Measurements from ENCODE around the gene LAMA2.

LAMA2 gene

DNA sequence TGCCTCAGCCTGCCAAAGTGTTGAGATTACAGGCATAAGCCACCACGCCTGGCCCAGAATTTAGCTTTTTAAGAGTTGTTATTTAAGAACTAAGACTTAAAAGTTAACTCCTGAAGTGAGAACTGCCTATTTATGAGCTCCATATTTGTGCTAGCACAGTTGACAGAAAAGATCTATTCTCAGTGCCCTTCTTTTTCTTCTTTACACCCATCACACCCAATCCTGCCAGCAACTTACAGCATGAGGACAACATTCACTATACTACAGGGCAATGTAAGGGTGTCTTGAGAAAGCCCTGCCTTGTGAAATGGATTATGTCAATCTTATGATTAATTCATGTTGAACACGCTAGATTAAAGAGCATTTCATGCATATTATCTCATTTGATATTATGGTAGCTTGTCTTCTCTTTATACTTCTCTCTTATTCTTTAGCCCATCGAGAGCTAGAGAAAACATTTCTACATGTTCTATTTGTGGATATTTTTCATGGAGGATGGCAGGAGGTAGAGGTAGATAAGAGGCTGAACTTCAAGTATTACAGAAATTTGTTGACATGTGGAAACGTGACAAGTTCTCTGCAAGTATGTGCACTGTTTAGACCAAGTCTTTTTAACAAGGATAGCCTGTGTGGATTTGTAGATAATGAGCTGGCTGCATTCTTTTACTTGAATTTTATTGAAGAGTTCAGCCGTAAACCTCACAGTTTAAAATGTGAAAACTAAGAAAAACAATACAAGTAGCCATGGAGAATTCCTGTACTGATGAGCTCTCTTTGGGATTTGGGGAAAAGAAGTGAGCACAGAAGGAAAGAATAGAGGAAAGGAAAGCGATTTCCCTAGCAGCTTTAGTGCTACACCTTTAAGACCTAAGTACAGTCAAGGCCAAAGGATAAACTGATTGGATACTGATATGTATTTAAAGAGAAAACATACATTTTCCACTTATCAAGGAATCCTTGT is 614.8 kb downstream of the LAMA2 start:
- Histone ChIP-seq H3K79me1 (replicated peaks; ENCODE audit: low read length, poor library complexity, severe bottlenecking) (peaks cover 6% of the 10 kb centered on the region), H3K4me2 (ENCODE audit: low read length, poor library complexity, severe bottlenecking) (no peak overlapping the region), H3K9ac (ENCODE audit: low read length) (peak overlapping the region; percentile 83), H2BK120ac (ENCODE audit: low read depth, low read length) (no peak overlapping the region), H2AFZ (ENCODE audit: low read depth, low read length) (no peak overlapping the region), H2BK5ac (ENCODE audit: low read depth, low read length, poor library complexity, severe bottlenecking) (no peak overlapping the region), H3K9me3 (ENCODE audit: control insufficient read depth, low read length) (no peaks in the 10 kb centered on the region), H3K27ac (ENCODE audit: low read length, poor library complexity, severe bottlenecking) (no peak overlapping the region), H4K91ac (ENCODE audit: low read length) (no peak overlapping the region), H3K4me3 (ENCODE audit: insufficient read depth in 1 of 2, low read depth in 1 of 2, low read length in 2 of 2) (peak overlapping the region in 1 of 2 experiments; percentile 42), H3K14ac (ENCODE audit: low read length in 2 of 2) (no peak overlapping the region), H3K23ac (ENCODE audit: low read length in 2 of 2) (no peak overlapping the region), H2AK5ac (ENCODE audit: low read length, severe bottlenecking) (no peak overlapping the region), H3K4ac (ENCODE audit: low read depth in 1 of 2, low read length in 2 of 2) (no peak overlapping the region), H3K36me3 (ENCODE audit: control insufficient read depth in 1 of 2, insufficient read depth in 2 of 2, low read depth in 1 of 2, low read length in 2 of 2) (peaks cover 0 to 3% of the 10 kb centered on the region in 2 experiments), H3K18ac (ENCODE audit: low read depth in 1 of 2, low read length in 2 of 2) (no peak overlapping the region), H4K8ac (ENCODE audit: low read length) (no peak overlapping the region), H2BK12ac (ENCODE audit: low read length in 2 of 2) (no peak overlapping the region), H3K27me3 (ENCODE audit: control insufficient read depth in 1 of 2, insufficient read depth in 1 of 2, low read length in 2 of 2) (no peaks in the 10 kb centered on the region), H2BK15ac (ENCODE audit: low read depth, poor library complexity, severe bottlenecking) (no peak overlapping the region), H3K4me1 (ENCODE audit: control insufficient read depth, insufficient read depth, low read depth, low read length) (peaks cover 9% of the 10 kb centered on the region)
- DNase-seq = no peak
- WGBS = 68% methylated on average over 2 of the region's 6 CpGs

DNA sequence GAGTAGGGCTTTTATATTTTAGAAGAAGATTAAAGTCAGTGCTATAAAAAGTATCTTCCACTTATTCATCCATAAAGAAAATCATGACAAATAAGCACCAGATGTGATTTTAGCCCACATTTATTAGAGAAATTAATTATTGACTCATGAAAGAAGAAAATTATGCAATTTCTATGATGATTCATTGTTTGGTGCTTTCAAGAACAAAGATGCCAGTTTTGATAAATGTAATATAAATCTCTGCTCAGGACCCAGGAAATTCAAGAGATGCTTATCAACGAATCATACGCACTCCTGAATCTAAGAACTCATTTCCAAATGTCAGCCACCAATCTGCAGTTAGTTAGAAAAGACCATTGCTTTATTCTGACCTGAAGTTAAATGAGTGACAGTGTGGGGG is 615.6 kb downstream of the LAMA2 start:
- no peaks in the 10 kb centered on the region for H3K9me3 ChIP-seq (ENCODE audit: control insufficient read depth, low read length)
- H3K23ac ChIP-seq (ENCODE audit: low read length in 2 of 2) = no peak overlapping the region
- H2AFZ ChIP-seq (ENCODE audit: low read depth, low read length) = no peak overlapping the region
- H2BK120ac ChIP-seq (ENCODE audit: low read depth, low read length) = no peak overlapping the region
- no peak overlapping the region for H3K4me2 ChIP-seq (ENCODE audit: low read length, poor library complexity, severe bottlenecking)
- DNase-seq = no peak
- peak overlapping the region; percentile 91 for H4K8ac ChIP-seq (ENCODE audit: low read length)
- H3K79me1 ChIP-seq (replicated peaks; ENCODE audit: low read length, poor library complexity, severe bottlenecking) = peaks cover 6% of the 10 kb centered on the region
- peak overlapping the region; percentile 83 for H3K9ac ChIP-seq (ENCODE audit: low read length)
- peak overlapping the region in 1 of 2 experiments; percentile 65 for H3K4me3 ChIP-seq (ENCODE audit: insufficient read depth in 1 of 2, low read depth in 1 of 2, low read length in 2 of 2)
- H4K91ac ChIP-seq (ENCODE audit: low read length) = peak overlapping the region; percentile 46
- no peak overlapping the region for H2BK5ac ChIP-seq (ENCODE audit: low read depth, low read length, poor library complexity, severe bottlenecking)
- H2BK12ac ChIP-seq (ENCODE audit: low read length in 2 of 2) = no peak overlapping the region
- H3K27ac ChIP-seq (ENCODE audit: low read length, poor library complexity, severe bottlenecking) = peak overlapping the region; percentile 64
- H3K18ac ChIP-seq (ENCODE audit: low read depth in 1 of 2, low read length in 2 of 2) = no peak overlapping the region
- H3K4ac ChIP-seq (ENCODE audit: low read depth in 1 of 2, low read length in 2 of 2) = peak overlapping the region in 1 of 2 experiments; percentile 71
- H2BK15ac ChIP-seq (ENCODE audit: low read depth, poor library complexity, severe bottlenecking) = no peak overlapping the region
- H3K14ac ChIP-seq (ENCODE audit: low read length in 2 of 2) = no peak overlapping the region
- peaks cover 12% of the 10 kb centered on the region for H3K4me1 ChIP-seq (ENCODE audit: control insufficient read depth, insufficient read depth, low read depth, low read length)
- peak overlapping the region; percentile 15 for H2AK5ac ChIP-seq (ENCODE audit: low read length, severe bottlenecking)
- H3K36me3 ChIP-seq (ENCODE audit: control insufficient read depth in 1 of 2, insufficient read depth in 2 of 2, low read depth in 1 of 2, low read length in 2 of 2) = peaks cover 0 to 11% of the 10 kb centered on the region in 2 experiments
- no peaks in the 10 kb centered on the region for H3K27me3 ChIP-seq (ENCODE audit: control insufficient read depth in 1 of 2, insufficient read depth in 1 of 2, low read length in 2 of 2)
- 75% methylated on average over 2 of the region's 2 CpGs for WGBS

DNA sequence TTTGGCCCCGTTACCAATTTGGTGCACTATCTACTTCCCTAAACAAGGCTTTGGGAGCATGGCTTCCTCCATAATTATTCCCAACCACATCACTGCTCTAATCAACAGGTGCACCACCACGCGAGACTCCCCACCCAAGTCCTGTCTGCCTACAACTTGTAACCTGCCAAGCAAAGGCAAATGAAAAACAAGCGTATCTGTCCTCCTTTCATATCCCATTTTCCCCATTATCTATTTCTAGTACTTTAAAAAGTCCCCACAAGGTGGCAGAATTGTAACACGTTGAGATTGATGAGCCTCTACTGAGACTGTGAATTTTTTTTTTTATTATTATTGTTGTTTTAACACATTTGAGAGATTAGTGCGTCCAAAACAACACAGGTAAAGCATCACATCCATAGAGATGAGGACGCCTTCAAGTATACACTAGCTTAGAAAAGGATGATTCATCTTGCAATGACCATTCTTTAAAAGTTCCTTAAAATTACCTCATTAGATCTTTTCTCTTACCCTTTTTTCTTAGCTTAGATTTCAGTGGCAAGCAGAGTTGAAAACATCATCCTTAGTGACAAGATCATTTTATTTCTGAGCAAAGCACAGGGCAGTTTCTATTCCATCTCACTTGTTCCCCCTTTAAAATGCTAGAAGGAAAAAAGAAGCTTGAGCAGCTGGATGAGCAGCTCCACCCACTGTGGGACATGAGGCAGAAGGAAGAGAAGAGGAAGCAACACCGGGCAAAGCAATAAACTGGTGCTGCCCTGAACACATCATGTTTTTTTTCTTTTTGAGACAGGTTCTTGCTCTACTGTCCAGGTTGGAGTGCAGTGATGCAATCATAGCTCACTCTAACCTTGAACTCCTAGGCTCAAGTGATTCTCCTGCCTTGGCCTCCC is 616.3 kb downstream of the LAMA2 start:
- Histone ChIP-seq H3K9ac (ENCODE audit: low read length) (peak overlapping the region; percentile 83), H3K36me3 (ENCODE audit: control insufficient read depth in 1 of 2, insufficient read depth in 2 of 2, low read depth in 1 of 2, low read length in 2 of 2) (peaks cover 0 to 17% of the 10 kb centered on the region in 2 experiments), H3K4ac (ENCODE audit: low read depth in 1 of 2, low read length in 2 of 2) (peak overlapping the region in 1 of 2 experiments; percentile 71), H3K79me1 (replicated peaks; ENCODE audit: low read length, poor library complexity, severe bottlenecking) (peaks cover 6% of the 10 kb centered on the region), H4K8ac (ENCODE audit: low read length) (peak overlapping the region; percentile 91), H3K27ac (ENCODE audit: low read length, poor library complexity, severe bottlenecking) (peak overlapping the region; percentile 70), H3K27me3 (ENCODE audit: control insufficient read depth in 1 of 2, insufficient read depth in 1 of 2, low read length in 2 of 2) (no peaks in the 10 kb centered on the region), H2AFZ (ENCODE audit: low read depth, low read length) (peak overlapping the region; percentile 55), H2BK12ac (ENCODE audit: low read length in 2 of 2) (peak overlapping the region in 1 of 2 experiments; percentile 18), H4K91ac (ENCODE audit: low read length) (peak overlapping the region; percentile 46), H2BK120ac (ENCODE audit: low read depth, low read length) (peak overlapping the region; percentile 79), H2BK5ac (ENCODE audit: low read depth, low read length, poor library complexity, severe bottlenecking) (no peak overlapping the region), H2AK5ac (ENCODE audit: low read length, severe bottlenecking) (peak overlapping the region; percentile 15), H3K4me2 (ENCODE audit: low read length, poor library complexity, severe bottlenecking) (peak overlapping the region; percentile 28), H3K9me3 (ENCODE audit: control insufficient read depth, low read length) (no peaks in the 10 kb centered on the region), H3K14ac (ENCODE audit: low read length in 2 of 2) (no peak overlapping the region), H3K4me1 (ENCODE audit: control insufficient read depth, insufficient read depth, low read depth, low read length) (peaks cover 12% of the 10 kb centered on the region), H2BK15ac (ENCODE audit: low read depth, poor library complexity, severe bottlenecking) (no peak overlapping the region), H3K23ac (ENCODE audit: low read length in 2 of 2) (no peak overlapping the region), H3K18ac (ENCODE audit: low read depth in 1 of 2, low read length in 2 of 2) (peak overlapping the region in 1 of 2 experiments; percentile 28), H3K4me3 (ENCODE audit: insufficient read depth in 1 of 2, low read depth in 1 of 2, low read length in 2 of 2) (peak overlapping the region in 1 of 2 experiments; percentile 65)
- WGBS = 22% methylated on average over 7 of the region's 8 CpGs
- DNase-seq = peak; percentile 70

All from mesenchymal stem cell (in vitro differentiated cells and primary cell).